GM18499 (cell line): ENCODE measurements around the gene MARCO.
"Not testable (repeated sequence)": the region's sequence is repeated elsewhere in the genome, so short reads cannot be mapped to it uniquely, and the experiment has no call there.

Source experiments
- ATAC-seq: cut with Tn5 transposase; IDR thresholded peaks from one replicate; pipeline ENCODE4 v1.9.1; 2021; ENCODE audit warnings: moderate number of reproducible peaks; ENCODE audit not compliant: insufficient read depth, unreplicated experiment

Gene MARCO

DNA sequence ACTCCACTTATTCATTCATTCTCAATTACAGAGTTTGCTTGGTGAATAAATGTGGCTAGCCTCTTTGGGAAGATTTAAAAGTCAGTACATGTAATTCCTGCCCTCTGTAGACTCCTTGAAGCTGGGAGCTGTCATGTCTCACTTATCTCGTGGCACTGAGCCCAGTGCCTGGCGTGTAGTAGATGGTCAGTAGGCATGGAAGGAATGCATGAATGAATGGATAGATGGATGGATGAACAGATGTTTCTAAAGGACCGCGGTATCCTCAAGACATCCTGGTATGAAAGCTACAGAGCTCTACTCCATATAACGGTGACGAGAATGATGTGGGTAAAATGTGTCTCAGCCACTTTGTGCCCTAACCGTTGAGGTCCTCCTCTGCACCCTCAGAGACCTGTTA lies 83.0 kb downstream of the MARCO start:
- ATAC-seq = no peak

DNA sequence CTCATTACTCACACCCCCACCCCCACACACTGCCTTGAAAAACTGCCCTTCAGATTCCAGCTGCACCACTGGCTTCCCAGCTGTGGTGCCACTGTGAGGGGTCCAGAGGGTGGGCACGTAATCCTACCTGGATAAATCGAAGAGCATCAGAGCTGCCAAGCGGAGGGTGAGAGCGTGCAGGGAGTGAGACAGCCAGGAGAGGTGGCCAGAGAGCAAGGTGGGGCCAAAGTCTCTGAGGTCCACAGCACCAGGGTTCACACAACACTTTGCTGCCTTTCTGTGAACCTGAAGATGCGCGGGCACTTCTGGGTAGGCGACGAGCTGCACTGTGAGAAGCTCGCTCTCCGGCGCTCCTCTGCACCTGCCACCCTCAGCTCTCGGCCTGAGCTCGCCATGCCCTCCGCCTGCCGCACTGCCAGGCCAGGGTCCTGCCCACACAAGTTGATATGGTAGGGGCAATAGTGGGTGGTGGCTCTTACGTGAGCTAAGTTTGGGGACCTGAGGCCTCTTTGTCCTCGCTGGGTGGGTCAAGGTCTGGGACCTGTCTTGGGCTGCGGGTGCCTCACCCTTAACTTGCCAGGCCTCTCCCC lies 83.9 kb downstream of the MARCO start:
- ATAC-seq = no peak

DNA sequence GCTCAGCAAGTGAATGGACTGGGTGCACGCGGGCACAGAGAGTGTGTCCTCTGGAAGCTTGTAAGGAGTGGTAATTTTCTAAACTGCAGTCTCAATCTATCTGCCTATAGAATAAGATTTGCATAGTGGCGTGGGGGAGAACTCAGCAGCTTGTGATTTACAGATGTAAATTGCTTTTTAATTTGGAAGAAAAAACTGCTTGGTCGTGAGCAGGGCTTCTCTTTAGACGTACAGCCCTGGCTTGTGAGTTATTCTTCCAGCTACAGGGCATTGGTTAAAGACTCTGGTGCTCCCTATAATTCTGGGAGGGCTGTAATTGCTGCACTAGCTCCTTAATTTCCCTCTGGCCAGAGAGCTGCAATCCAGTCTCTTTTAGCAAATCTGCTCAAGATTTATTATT lies 84.9 kb downstream of the MARCO start:
- no peak for ATAC-seq

DNA sequence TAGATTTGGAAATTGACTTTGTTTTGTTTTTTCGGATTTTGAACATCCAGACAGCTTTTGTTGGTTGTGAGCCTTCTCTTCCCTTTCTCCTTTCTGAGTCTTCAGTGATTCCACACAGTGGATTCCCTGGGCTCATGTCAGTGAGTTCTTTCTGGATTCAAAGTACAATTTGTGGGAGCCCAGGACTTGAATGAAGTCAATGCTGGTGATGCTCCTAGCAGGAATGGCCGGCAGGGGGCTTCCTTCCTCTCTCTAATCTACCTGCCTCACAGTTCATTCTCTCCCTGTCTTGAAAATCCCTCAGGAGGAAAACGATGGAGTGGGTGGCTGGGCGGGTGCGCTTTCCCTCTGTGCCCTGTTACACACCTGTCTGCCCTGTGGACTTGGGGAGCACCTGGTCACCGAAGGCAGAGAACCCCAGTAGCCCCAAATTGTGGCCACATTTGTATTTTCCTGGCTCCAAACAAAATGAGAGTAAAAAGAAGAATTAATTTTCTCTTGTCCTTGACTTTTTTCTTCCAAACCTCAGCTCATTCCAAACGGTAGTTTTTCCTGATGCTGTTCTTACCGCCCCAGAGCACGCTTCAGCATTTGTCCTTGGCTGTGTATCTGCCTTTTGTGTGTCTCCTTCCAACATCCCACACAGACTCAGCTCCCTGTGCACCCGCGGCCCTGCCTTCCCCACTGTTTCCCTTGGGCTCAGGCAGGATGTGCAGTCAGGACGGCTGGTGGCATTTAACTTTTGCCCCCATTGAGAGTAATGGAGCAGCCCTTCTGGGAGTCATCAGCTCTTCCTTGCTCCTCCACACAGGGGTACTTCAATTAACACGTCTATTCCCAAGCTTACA lies 86.6 kb downstream of the MARCO start:
- ATAC-seq = no peak

DNA sequence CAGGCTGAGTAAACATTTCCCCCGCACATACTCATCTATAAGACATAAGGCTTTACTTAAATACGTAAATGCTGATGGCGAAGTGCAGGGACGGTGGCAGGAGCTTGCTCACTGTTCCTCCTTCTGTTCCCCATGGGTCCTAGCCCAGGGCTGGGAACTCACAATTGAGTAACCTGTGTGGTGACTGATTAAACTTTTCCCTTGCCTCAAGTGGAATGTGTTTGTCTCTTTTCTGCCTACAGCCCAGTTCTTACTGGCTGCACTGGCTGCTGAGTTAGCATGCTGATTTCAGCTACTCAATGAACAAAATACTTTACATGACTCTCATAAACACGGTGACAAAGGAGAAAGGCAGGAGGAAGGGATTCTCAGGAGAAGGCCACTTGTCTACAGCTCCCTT lies 87.3 kb downstream of the MARCO start:
- no peak for ATAC-seq

DNA sequence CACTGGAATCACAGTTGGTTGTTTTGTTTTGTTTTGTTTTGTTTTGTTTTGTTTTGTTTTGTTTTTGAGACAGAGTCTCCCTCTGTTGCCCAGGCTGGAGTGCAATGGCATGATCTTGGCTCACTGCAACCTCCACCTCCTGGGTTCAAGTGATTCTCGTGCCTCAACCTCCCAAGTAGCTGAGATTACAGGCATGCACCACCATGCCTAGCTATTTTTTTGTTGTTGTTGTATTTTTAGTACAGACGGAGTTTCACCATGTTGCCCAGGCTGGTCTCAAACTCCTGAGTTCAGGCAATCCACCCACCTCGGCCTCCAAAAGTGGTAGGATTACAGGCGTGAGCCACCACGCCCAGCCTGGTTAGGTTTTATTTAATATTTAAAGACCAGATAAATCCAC lies 95.9 kb downstream of the MARCO start:
- ATAC-seq = not testable (repeated sequence)

DNA sequence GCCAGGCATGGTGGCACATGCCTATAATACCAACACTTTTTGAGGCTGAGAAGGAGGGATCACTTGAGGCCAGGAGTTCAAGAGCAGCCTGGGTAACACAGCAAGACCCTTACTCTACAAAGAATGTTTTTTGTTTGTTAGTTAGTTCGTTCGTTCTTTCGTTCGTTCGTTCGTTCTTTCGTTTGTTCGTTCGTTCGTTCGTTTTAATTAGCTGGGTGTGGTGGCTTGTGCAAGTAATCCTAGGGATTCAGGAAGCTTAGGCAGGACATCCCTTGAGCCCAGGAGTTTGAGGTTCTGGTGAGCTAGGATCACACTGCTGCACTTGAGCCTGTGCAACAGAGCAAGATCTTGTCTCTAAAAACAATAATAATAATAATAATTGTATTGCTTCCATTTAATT lies 98.7 kb downstream of the MARCO start:
- ATAC-seq = no peak
